Measurements from ENCODE around the gene ADAM12. TPM values are rescaled to one million over a fixed set of nuclear protein-coding genes. Genes with fewer than 3 reads are reported as not detected.

Gene ADAM12
- total and polyA plus RNA-seq, 10 donors, result 0.51 to 7.0 (median 1.0) TPM

DNA sequence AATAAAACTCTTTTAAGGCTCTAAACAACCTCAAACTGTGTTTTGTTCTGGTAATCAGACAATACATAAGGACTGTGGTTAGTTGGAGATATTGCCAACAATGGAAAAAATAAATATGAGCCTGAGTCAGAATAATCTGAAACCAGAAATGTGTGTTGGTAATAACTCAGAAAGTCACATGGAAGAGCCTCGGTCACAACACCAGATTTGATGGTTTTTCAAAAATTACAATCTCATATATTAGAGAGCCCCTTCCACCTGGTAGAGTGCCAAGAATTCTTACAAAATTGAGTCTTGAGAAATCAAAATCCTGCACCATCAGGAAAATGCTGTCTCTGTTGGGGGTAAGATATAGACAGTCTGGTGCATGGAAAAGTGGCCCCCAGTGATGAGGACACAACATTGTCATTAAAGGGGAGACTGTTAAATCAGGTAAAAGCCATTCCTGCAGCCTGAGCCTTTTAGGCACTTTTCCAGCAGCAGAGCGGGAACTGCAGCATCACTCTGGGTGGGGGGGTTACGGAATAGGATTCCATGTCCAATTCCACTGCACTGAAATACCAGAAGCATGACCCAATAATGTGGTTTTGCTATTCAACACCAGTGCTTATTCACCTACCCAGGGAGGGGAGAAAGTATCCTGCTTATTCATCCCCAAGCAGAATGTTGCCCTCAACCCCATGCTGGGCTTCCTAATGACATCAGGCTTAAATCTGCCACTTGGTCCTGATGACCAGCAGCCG, 9.5 kb upstream of the ADAM12 start:
- WGBS, 5 donors, result 70 to 80% (median 77%) methylated on average over 4 of the region's 4 CpGs
- intact Hi-C loops (cut with DNase I; ENCODE audit: low total_unique reads), result no loop called here
- H3K27ac ChIP-seq, result no peak overlapping the region
- DNase-seq, result no peak
- no peaks in the 10 kb centered on the region for H3K4me1 ChIP-seq
- TF ChIP-seq, protein P1, sequence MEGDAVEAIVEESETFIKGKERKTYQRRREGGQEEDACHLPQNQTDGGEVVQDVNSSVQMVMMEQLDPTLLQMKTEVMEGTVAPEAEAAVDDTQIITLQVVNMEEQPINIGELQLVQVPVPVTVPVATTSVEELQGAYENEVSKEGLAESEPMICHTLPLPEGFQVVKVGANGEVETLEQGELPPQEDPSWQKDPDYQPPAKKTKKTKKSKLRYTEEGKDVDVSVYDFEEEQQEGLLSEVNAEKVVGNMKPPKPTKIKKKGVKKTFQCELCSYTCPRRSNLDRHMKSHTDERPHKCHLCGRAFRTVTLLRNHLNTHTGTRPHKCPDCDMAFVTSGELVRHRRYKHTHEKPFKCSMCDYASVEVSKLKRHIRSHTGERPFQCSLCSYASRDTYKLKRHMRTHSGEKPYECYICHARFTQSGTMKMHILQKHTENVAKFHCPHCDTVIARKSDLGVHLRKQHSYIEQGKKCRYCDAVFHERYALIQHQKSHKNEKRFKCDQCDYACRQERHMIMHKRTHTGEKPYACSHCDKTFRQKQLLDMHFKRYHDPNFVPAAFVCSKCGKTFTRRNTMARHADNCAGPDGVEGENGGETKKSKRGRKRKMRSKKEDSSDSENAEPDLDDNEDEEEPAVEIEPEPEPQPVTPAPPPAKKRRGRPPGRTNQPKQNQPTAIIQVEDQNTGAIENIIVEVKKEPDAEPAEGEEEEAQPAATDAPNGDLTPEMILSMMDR (IDR thresholded peaks at IDR 0.05 in 8 of 11, conservative IDR thresholded peaks at IDR 0.05 in 3 of 11), result no peak
- TF ChIP-seq POLR2A (IDR thresholded peaks at IDR 0.05), result no peak
- TF ChIP-seq POLR2AphosphoS5 (IDR thresholded peaks at IDR 0.05), result no peak
- no peaks in the 10 kb centered on the region for H3K36me3 ChIP-seq
- H3K27me3 ChIP-seq (replicated peaks in 1 of 7), result no peaks in the 10 kb centered on the region
- H3K9me3 ChIP-seq, result peaks cover 0 to 5% (median 0%) of the 10 kb centered on the region in 8 donors
- H3K4me3 ChIP-seq, result no peak overlapping the region

DNA sequence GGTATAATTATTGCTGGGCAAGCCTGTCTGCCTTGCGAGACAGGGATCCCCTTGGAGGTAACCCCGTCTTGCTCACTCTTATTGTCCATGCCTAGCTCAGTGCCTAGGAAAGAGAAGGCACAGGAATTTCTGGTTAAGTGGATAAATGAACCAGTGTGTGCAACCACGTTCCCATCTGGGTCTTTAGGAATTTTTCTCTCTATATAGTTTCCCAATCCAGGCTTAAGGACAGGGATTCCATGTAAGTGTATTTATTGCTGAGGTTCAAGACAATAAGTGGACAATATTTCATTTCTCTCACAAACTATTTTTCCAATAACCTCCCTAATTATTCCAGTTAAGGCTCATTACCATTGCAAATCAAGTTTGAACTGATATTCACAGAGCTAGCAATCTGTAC, 8.9 kb upstream of the ADAM12 start:
- TF ChIP-seq POLR2A (IDR thresholded peaks at IDR 0.05) (no peak), POLR2AphosphoS5 (IDR thresholded peaks at IDR 0.05) (no peak)
- TF ChIP-seq, protein P1 (IDR thresholded peaks at IDR 0.05 in 8 of 11, conservative IDR thresholded peaks at IDR 0.05 in 3 of 11), result no peak
- WGBS, 5 donors, result 81 to 88% (median 82%) methylated on average over 3 of the region's 3 CpGs
- no peaks in the 10 kb centered on the region for H3K36me3 ChIP-seq
- intact Hi-C loops (cut with DNase I; ENCODE audit: low total_unique reads), result no loop called here
- H3K9me3 ChIP-seq, result peaks cover 0 to 5% (median 0%) of the 10 kb centered on the region in 8 donors
- no peak for DNase-seq
- H3K27me3 ChIP-seq (replicated peaks in 1 of 7), result no peaks in the 10 kb centered on the region
- H3K4me1 ChIP-seq, result no peaks in the 10 kb centered on the region
- H3K27ac ChIP-seq, result no peak overlapping the region
- H3K4me3 ChIP-seq, result no peak overlapping the region

DNA sequence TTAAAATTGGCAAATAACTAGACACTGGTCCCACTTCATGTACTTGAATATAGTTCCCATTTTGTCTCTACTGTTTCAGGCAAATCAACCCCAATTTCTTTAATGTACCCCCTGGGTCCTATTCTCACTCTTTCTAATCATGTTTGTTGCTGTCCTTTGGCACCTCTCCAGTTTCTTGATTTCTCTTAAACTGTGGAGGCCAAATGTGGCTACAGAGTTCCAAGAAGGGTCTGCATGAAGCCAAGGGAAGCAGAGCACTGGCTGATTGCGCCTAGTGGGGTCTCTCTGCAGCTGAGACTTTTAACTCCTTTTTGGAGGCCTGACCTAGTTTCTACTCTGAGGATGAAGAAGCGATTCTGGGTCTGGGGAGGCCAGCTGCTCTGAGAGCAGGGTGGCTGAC, 6.7 kb upstream of the ADAM12 start:
- no peak for TF ChIP-seq POLR2A (IDR thresholded peaks at IDR 0.05)
- TF ChIP-seq, protein P1 (IDR thresholded peaks at IDR 0.05 in 8 of 11, conservative IDR thresholded peaks at IDR 0.05 in 3 of 11), result no peak
- Histone ChIP-seq H3K4me3 (no peak overlapping the region), H3K36me3 (no peaks in the 10 kb centered on the region), H3K27me3 (replicated peaks in 1 of 7) (peaks cover 0 to 7% (median 0%) of the 10 kb centered on the region in 7 donors), H3K27ac (no peak overlapping the region), H3K4me1 (peaks cover 0 to 7% (median 0%) of the 10 kb centered on the region in 6 donors), H3K9me3 (peaks cover 0 to 5% (median 0%) of the 10 kb centered on the region in 8 donors)
- 81 to 92% (median 87%) methylated on average over 2 of the region's 2 CpGs for WGBS, 5 donors
- intact Hi-C loops (cut with DNase I; ENCODE audit: low total_unique reads), result no loop called here
- DNase-seq, result no peak

DNA sequence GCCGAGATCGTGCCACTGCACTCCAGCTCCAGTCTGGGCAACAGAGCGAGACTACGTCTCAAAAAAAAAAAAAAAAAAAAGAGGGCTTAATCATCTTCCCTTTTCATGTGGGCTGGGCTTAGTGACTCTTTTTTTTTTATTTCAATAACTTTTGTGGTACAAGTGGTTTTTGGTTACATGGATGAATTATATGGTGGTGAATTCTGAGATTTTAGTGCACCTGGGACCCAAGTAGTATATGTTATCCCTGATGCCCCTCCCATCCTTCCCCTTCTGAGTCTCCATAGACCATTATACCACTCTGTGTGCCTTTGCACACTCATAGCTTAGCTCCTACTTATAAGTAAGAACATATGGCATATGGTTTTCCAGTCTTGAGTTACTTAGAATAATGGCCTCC, 4.8 kb upstream of the ADAM12 start:
- H3K27me3 ChIP-seq (replicated peaks in 1 of 7), result peaks cover 0 to 20% (median 13%) of the 10 kb centered on the region in 7 donors
- DNase-seq, result no peak
- no peak overlapping the region for H3K4me3 ChIP-seq
- H3K27ac ChIP-seq, result no peak overlapping the region
- 77 to 83% (median 81%) methylated on average over 4 of the region's 4 CpGs for WGBS, 5 donors
- TF ChIP-seq POLR2A (IDR thresholded peaks at IDR 0.05) (no peak), POLR2AphosphoS5 (IDR thresholded peaks at IDR 0.05) (no peak)
- TF ChIP-seq, protein P1 (IDR thresholded peaks at IDR 0.05 in 8 of 11, conservative IDR thresholded peaks at IDR 0.05 in 3 of 11), result no peak
- no peaks in the 10 kb centered on the region for H3K36me3 ChIP-seq
- H3K4me1 ChIP-seq, result peaks cover 0 to 14% (median 4%) of the 10 kb centered on the region in 6 donors
- peaks cover 0 to 5% (median 0%) of the 10 kb centered on the region in 8 donors for H3K9me3 ChIP-seq
- intact Hi-C loops (cut with DNase I; ENCODE audit: low total_unique reads), result no loop called here

Data from spleen (tissue), 11 donors.